K562 (cell line): ENCODE results near the gene EGFL6. TPM values are rescaled to one million over a fixed set of nuclear protein-coding genes. Genes with fewer than 3 reads are reported as not detected.

Experiments used
- ATF1 ChIP-seq, 2 experiments: fragments of 450-650 bp in 1 of 2; IDR thresholded peaks; 2 replicates each; pipeline ENCODE4 v1.6.1; 2016; ENCODE audit warnings: missing compliant biosample characterization in 1 of 2, missing genetic modification characterization in 1 of 2
- BHLHE40 ChIP-seq: IDR thresholded peaks from 2 replicates; pipeline ENCODE4 v1.6.1; 2011; ENCODE audit warnings: low read length, improper control_type of control experiment
- CBX1 ChIP-seq: sonication (generic); IDR thresholded peaks from 2 replicates; pipeline ENCODE4 v1.6.1; 2016; ENCODE audit warnings: antibody characterized with exemption, low read depth, mild to moderate bottlenecking
- CREB3L1 ChIP-seq: fragments of 450-650 bp; IDR thresholded peaks from 2 replicates; pipeline ENCODE4 v1.6.1; 2014; ENCODE audit warnings: low read depth, mild to moderate bottlenecking, moderate library complexity, borderline replicate concordance
- GABPA ChIP-seq: fragments of 200-800 bp; sonication (Bioruptor generic); conservative IDR thresholded peaks from 2 replicates; pipeline ENCODE4 v1.6.1; 2016; ENCODE audit warnings: low read depth, missing genetic modification characterization, missing compliant biosample characterization
- JUN ChIP-seq, 2 experiments: sonication (generic) in 1 of 2; formaldehyde crosslinking in 1 of 2; IDR thresholded peaks; 2 replicates each; pipeline versions ENCODE4 v1.6.1 to v1.8.0; 2012 to 2022; ENCODE audit warnings: borderline replicate concordance in 2 of 2, mild to moderate bottlenecking in 2 of 2, improper control_type of control experiment in 1 of 2, low read depth in 1 of 2, low read length in 1 of 2, missing genetic modification reagents in 1 of 2
- NR2C2 ChIP-seq, 2 experiments: fragments of 200-800 bp in 1 of 2; sonication (Bioruptor generic) in 1 of 2; sonication (generic) in 1 of 2; formaldehyde crosslinking in 1 of 2; IDR thresholded peaks; 2 replicates each; pipeline versions ENCODE4 v1.6.1 to v1.8.0; 2016 to 2022; ENCODE audit warnings: mild to moderate bottlenecking in 1 of 2, missing compliant biosample characterization in 1 of 2, missing genetic modification characterization in 1 of 2, missing genetic modification reagents in 1 of 2
- NUFIP1 ChIP-seq: fragments of 450-650 bp; IDR thresholded peaks from 2 replicates; pipeline ENCODE4 v1.6.1; 2018; ENCODE audit not compliant: partially characterized antibody
- RBBP5 ChIP-seq: fragments of 200-600 bp; sonication (generic); IDR thresholded peaks from 2 replicates; pipeline ENCODE4 v1.6.1; 2012; ENCODE audit warnings: borderline replicate concordance, mild to moderate bottlenecking, low read length, control low read depth, inconsistent platforms; ENCODE audit not compliant: insufficient read depth, poor library complexity, severe bottlenecking
- SAP30 ChIP-seq: fragments of 200-600 bp; sonication (generic); IDR thresholded peaks from 2 replicates; pipeline ENCODE4 v1.6.1; 2012; ENCODE audit warnings: borderline replicate concordance, low read depth, mild to moderate bottlenecking, moderate library complexity, low read length, control low read depth, inconsistent platforms; ENCODE audit not compliant: insufficient read depth, poor library complexity, severe bottlenecking
- SPI1 ChIP-seq: IDR thresholded peaks from 2 replicates; pipeline ENCODE4 v1.6.1; 2011; ENCODE audit warnings: low read depth, low read length, control low read depth, borderline replicate concordance
- polyA plus RNA-seq, 8 experiments: library from polyadenylated mRNA; depleted of rRNA in 4 of 8; stranded (reverse) in 5 of 8; unstranded in 3 of 8; fragments of >200 nt; fragmentation: Nextera tagmentation in 2 of 8; fragmentation: Illumina TruSeq in 1 of 8; extraction: Ambion mirVana in 2 of 8; extraction: Trizol in 1 of 8; gene quantifications; 2 replicates each; pipeline versions ENCODE4 v1.2.1 to v1.2.3, GENCODE V29; 2011 to 2014; ENCODE audit warnings: inconsistent platforms in 1 of 8, missing spikeins in 1 of 8
- total RNA-seq, 7 experiments: library from RNA; depleted of rRNA in 6 of 7; stranded (reverse); fragments of >200 nt in 6 of 7; fragmentation: Illumina TruSeq in 2 of 7; extraction: Trizol in 2 of 7; gene quantifications; 2 replicates each; pipeline versions ENCODE4 v1.2.1 to v1.2.3, GENCODE V29; 2011 to 2021; ENCODE audit warnings: low replicate concordance in 1 of 7
- TF ChIP-seq, protein P1 (sequence below), 2 experiments: fragments of 450-650 bp; IDR thresholded peaks; 2 replicates each; pipeline ENCODE4 v1.6.1; 2016
- TF ChIP-seq, protein P2 (sequence below), 2 experiments: fragments of 450-650 bp in 1 of 2; sonication (generic) in 1 of 2; formaldehyde crosslinking in 1 of 2; IDR thresholded peaks in 1 of 2; conservative IDR thresholded peaks in 1 of 2; 2 replicates each; pipeline versions ENCODE4 v1.6.1 to v1.8.1; 2016 to 2023; ENCODE audit warnings: mild to moderate bottlenecking in 2 of 2, moderate library complexity in 2 of 2, inconsistent platforms in 1 of 2, missing genetic modification reagents in 1 of 2
- TF ChIP-seq, protein P3 (sequence below): fragments of 450-650 bp; IDR thresholded peaks from 2 replicates; pipeline ENCODE4 v1.6.1; 2017; ENCODE audit warnings: antibody characterized with exemption, mild to moderate bottlenecking

Gene EGFL6
- total and polyA plus RNA-seq, 9 of the 15 experiments (the other 6 are each of a cell fraction or from before 2014, with no cell fraction given): 0.01 TPM; not detected in 8

DNA sequence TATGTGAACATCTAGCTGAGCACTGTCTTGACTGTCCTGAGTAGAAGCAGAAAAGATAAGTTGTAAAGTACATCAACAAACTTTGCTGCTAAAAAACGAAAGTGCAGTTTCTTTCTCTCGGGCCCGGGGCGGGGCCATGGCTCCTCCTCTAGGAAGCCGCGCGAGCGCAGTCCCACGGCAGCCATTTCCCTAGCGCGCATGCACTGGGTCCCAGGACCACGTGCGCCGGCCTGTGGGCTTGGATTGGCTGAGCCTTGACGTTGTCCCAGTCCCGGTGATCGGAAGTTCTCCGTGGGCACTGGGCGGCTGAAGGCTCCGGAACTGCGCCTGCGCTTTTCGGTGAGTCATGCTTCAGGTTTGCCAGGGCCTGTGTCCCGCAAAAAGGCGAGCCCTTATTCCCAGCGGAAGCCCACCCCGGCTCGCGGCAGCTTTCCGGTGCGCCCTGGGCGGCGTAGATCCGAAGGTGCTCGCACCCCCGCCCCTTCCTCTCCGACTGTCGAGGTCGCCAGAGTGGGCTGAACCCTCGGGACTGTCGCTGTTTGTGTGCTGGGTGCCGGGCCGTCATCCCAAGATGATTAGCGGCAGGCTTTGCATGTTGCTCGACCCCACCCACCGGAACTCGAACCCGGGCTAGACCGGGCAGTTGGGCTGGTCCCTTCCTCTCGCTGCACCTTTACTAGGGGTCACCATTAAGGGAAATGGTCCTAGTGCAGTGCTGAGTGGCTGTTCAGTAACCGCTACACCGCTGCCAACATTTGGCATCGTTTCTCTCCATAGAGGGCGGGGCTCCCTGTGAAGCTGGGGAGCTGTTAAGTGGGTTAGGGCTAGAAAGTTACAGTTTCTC, 83.7 kb downstream of the EGFL6 start, which contains the start of gene TCEANC (continued):
- TF ChIP-seq, protein P1, sequence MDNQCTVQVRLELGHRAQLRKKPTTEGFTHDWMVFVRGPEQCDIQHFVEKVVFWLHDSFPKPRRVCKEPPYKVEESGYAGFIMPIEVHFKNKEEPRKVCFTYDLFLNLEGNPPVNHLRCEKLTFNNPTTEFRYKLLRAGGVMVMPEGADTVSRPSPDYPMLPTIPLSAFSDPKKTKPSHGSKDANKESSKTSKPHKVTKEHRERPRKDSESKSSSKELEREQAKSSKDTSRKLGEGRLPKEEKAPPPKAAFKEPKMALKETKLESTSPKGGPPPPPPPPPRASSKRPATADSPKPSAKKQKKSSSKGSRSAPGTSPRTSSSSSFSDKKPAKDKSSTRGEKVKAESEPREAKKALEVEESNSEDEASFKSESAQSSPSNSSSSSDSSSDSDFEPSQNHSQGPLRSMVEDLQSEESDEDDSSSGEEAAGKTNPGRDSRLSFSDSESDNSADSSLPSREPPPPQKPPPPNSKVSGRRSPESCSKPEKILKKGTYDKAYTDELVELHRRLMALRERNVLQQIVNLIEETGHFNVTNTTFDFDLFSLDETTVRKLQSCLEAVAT (IDR thresholded peaks at IDR 0.05): peak in 1 of 2 experiments; percentile 45; a peak in 1 of 4 replicates
- TF ChIP-seq, protein P2, sequence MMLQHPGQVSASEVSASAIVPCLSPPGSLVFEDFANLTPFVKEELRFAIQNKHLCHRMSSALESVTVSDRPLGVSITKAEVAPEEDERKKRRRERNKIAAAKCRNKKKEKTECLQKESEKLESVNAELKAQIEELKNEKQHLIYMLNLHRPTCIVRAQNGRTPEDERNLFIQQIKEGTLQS (IDR thresholded peaks at IDR 0.05): peak; percentile 92
- TF ChIP-seq, protein P2 (CRISPR knock-in tag; conservative IDR thresholded peaks at IDR 0.05): peak; percentile 75; the same call in 1 of the 2 replicates
- TF ChIP-seq NR2C2 (CRISPR knock-in tag; IDR thresholded peaks at IDR 0.05) (no peak; the same call in 1 of the 2 replicates), NR2C2 (tag; IDR thresholded peaks at IDR 0.05) (0 out of 2 replicates have a peak, but pooled peaks have one; percentile 43), NUFIP1 (peak; percentile 17), RBBP5 (peak; percentile 56), GABPA (tag) (peak; percentile 78), CREB3L1 (peak; percentile 50; the same call in 1 of the 2 replicates), ATF1 (CRISPR knock-in tag; IDR thresholded peaks at IDR 0.05) (no peak), ATF1 (tag; IDR thresholded peaks at IDR 0.05) (peak; percentile 70), BHLHE40 (peak; percentile 0; the same call in 1 of the 2 replicates), SAP30 (peak; percentile 76), JUN (IDR thresholded peaks at IDR 0.05; ENCODE audit: borderline replicate concordance, low read depth, low read length) (peak; percentile 60; the same call in 1 of the 2 replicates), JUN (CRISPR knock-in tag; IDR thresholded peaks at IDR 0.05; ENCODE audit: borderline replicate concordance) (0 out of 2 replicates have a peak, but pooled peaks have one; percentile 48), SPI1 (0 out of 2 replicates have a peak, but pooled peaks have one; percentile 0), CBX1 (no peak)
- TF ChIP-seq, protein P3, sequence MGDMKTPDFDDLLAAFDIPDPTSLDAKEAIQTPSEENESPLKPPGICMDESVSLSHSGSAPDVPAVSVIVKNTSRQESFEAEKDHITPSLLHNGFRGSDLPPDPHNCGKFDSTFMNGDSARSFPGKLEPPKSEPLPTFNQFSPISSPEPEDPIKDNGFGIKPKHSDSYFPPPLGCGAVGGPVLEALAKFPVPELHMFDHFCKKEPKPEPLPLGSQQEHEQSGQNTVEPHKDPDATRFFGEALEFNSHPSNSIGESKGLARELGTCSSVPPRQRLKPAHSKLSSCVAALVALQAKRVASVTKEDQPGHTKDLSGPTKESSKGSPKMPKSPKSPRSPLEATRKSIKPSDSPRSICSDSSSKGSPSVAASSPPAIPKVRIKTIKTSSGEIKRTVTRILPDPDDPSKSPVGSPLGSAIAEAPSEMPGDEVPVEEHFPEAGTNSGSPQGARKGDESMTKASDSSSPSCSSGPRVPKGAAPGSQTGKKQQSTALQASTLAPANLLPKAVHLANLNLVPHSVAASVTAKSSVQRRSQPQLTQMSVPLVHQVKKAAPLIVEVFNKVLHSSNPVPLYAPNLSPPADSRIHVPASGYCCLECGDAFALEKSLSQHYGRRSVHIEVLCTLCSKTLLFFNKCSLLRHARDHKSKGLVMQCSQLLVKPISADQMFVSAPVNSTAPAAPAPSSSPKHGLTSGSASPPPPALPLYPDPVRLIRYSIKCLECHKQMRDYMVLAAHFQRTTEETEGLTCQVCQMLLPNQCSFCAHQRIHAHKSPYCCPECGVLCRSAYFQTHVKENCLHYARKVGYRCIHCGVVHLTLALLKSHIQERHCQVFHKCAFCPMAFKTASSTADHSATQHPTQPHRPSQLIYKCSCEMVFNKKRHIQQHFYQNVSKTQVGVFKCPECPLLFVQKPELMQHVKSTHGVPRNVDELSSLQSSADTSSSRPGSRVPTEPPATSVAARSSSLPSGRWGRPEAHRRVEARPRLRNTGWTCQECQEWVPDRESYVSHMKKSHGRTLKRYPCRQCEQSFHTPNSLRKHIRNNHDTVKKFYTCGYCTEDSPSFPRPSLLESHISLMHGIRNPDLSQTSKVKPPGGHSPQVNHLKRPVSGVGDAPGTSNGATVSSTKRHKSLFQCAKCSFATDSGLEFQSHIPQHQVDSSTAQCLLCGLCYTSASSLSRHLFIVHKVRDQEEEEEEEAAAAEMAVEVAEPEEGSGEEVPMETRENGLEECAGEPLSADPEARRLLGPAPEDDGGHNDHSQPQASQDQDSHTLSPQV: 0 out of 2 replicates have a peak, but pooled peaks have one; percentile 30
